Astrocyte (in vitro differentiated cells and primary cell): Measurements from ENCODE around the gene LDLRAD4. TPM values are rescaled to one million over a fixed set of nuclear protein-coding genes. Genes with fewer than 3 reads are reported as not detected.
A peak's percentile ranks its signal among the peaks of the same experiment; 100 is the strongest.

ENCODE experiments used
- DNase-seq: peaks from one replicate; pipeline ENCODE4 v3.0.0-alpha.2; 2010; ENCODE audit warnings: low read depth
- FAIRE-seq: peaks from 2 replicates; lab custom pipeline; 2011; peaks lifted over from hg19 to GRCh38; lab: Jason Lieb, UNC
- H2AFZ ChIP-seq: 2 replicates; pipeline ENCODE4 v1.6.0; 2012; ENCODE audit warnings: low read depth, low read length, inconsistent platforms
- H3K27ac ChIP-seq: 2 replicates; pipeline ENCODE4 v1.5.1; 2011; ENCODE audit warnings: low read depth, low read length, inconsistent platforms
- H3K27me3 ChIP-seq: 2 replicates; pipeline ENCODE4 v1.6.0; 2011; ENCODE audit warnings: low read length, inconsistent platforms; ENCODE audit not compliant: insufficient read depth
- H3K36me3 ChIP-seq: 2 replicates; pipeline ENCODE4 v1.5.1; 2011; ENCODE audit warnings: low read length, inconsistent platforms; ENCODE audit not compliant: insufficient read depth
- H3K4me1 ChIP-seq: 2 replicates; pipeline ENCODE4 v1.5.1; 2011; ENCODE audit warnings: low read length, inconsistent platforms; ENCODE audit not compliant: insufficient read depth
- H3K4me2 ChIP-seq: 2 replicates; pipeline ENCODE4 v1.6.0; 2012; ENCODE audit warnings: low read length, inconsistent platforms
- H3K4me3 ChIP-seq: 2 replicates; pipeline ENCODE4 v1.5.1; 2011; ENCODE audit warnings: low read depth, mild to moderate bottlenecking, low read length, inconsistent platforms; ENCODE audit not compliant: insufficient read depth
- H3K79me2 ChIP-seq: 2 replicates; pipeline ENCODE4 v1.6.0; 2012; ENCODE audit warnings: mild to moderate bottlenecking, low read length, inconsistent platforms; ENCODE audit not compliant: insufficient read depth
- H3K9ac ChIP-seq: 2 replicates; pipeline ENCODE4 v1.6.0; 2012; ENCODE audit warnings: mild to moderate bottlenecking, low read length, inconsistent platforms
- H3K9me3 ChIP-seq: 2 replicates; pipeline ENCODE4 v1.5.1; 2012; ENCODE audit warnings: low read depth, mild to moderate bottlenecking, low read length, inconsistent platforms; ENCODE audit not compliant: insufficient read depth
- H4K20me1 ChIP-seq: 2 replicates; pipeline ENCODE4 v1.6.0; 2012; ENCODE audit warnings: low read length, inconsistent platforms; ENCODE audit not compliant: insufficient read depth
- H3K27ac Mint-ChIP-seq: one replicate; pipeline ENCODE4 v1.8.0; 2021; ENCODE audit warnings: mild to moderate bottlenecking, mixed read lengths; ENCODE audit not compliant: unreplicated experiment
- H3K27me3 Mint-ChIP-seq: one replicate; pipeline ENCODE4 v1.8.0; 2021; ENCODE audit warnings: low read depth, mixed read lengths; ENCODE audit not compliant: unreplicated experiment
- H3K36me3 Mint-ChIP-seq: one replicate; pipeline ENCODE4 v1.8.0; 2021; ENCODE audit warnings: low read depth, mixed read lengths; ENCODE audit not compliant: unreplicated experiment
- H3K4me1 Mint-ChIP-seq: one replicate; pipeline ENCODE4 v1.8.0; 2021; ENCODE audit warnings: low read depth, mixed read lengths; ENCODE audit not compliant: unreplicated experiment
- H3K4me3 Mint-ChIP-seq: one replicate; pipeline ENCODE4 v1.8.0; 2021; ENCODE audit warnings: mild to moderate bottlenecking, moderate library complexity, mixed read lengths; ENCODE audit not compliant: unreplicated experiment
- H3K9me3 Mint-ChIP-seq: one replicate; pipeline ENCODE4 v1.8.0; 2021; ENCODE audit warnings: mild to moderate bottlenecking, mixed read lengths; ENCODE audit not compliant: unreplicated experiment
- EZH2 ChIP-seq: IDR thresholded peaks from 2 replicates; pipeline ENCODE4 v1.6.1; 2012; ENCODE audit warnings: mild to moderate bottlenecking, low read length, inconsistent platforms; ENCODE audit not compliant: insufficient read depth
- total RNA-seq: library from RNA; stranded (reverse); gene quantifications from 2 replicates; pipeline ENCODE4 v1.2.1, GENCODE V29; 2021
- TF ChIP-seq, protein P1 (sequence below): IDR thresholded peaks from 2 replicates; pipeline ENCODE4 v1.5.1; 2011; ENCODE audit warnings: low read depth, mild to moderate bottlenecking, inconsistent platforms, low read length, moderate library complexity; ENCODE audit not compliant: insufficient read depth

Gene LDLRAD4
- total RNA-seq, 1 donor from 2014 or later: 26.0 TPM

- Mint-ChIP-seq H3K4me3 (no peak overlapping the region), H3K27ac (peak overlapping the region; percentile 8), H3K9me3 (no peaks in the 10 kb centered on the region), H3K4me1 (peaks cover 61% of the 10 kb centered on the region), H3K36me3 (no peaks in the 10 kb centered on the region), H3K27me3 (no peaks in the 10 kb centered on the region)
- Histone ChIP-seq H3K9ac (no peak overlapping the region), H3K4me3 (no peak overlapping the region), H3K4me1 (no peaks in the 10 kb centered on the region), H3K27me3 (peaks cover 4% of the 10 kb centered on the region), H3K36me3 (no peaks in the 10 kb centered on the region), H3K4me2 (no peak overlapping the region), H3K9me3 (no peaks in the 10 kb centered on the region), H2AFZ (no peak overlapping the region), H4K20me1 (no peaks in the 10 kb centered on the region), H3K79me2 (no peaks in the 10 kb centered on the region), H3K27ac (no peak overlapping the region)
- DNase-seq (no peak), FAIRE-seq (no peak)
- TF ChIP-seq, protein P1, sequence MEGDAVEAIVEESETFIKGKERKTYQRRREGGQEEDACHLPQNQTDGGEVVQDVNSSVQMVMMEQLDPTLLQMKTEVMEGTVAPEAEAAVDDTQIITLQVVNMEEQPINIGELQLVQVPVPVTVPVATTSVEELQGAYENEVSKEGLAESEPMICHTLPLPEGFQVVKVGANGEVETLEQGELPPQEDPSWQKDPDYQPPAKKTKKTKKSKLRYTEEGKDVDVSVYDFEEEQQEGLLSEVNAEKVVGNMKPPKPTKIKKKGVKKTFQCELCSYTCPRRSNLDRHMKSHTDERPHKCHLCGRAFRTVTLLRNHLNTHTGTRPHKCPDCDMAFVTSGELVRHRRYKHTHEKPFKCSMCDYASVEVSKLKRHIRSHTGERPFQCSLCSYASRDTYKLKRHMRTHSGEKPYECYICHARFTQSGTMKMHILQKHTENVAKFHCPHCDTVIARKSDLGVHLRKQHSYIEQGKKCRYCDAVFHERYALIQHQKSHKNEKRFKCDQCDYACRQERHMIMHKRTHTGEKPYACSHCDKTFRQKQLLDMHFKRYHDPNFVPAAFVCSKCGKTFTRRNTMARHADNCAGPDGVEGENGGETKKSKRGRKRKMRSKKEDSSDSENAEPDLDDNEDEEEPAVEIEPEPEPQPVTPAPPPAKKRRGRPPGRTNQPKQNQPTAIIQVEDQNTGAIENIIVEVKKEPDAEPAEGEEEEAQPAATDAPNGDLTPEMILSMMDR: no peak
- no peak for TF ChIP-seq EZH2
Measured at GRCh38 chr18:13573750-13574149, 355.2 kb downstream of the LDLRAD4 start.

DNA sequence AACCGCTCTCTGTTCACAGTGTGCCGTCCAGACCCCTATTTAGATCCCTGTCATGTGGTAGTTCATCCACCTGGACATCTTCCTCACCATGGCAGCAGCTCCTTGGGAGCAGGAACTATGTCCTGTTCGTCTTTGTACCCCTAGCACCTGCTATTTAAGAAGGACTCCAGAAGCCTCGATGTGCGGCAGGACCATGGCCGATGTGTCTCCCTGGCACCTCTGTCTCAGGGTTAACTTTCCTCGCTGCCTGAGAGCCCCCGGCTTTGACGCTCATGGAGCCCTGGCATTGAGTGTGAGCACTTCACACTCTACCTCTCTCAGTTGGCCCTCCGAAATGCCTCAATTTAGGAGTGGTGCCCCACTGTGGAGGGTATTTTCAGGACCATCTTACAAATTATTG is 355.8 kb downstream of the LDLRAD4 start:
- FAIRE-seq (no peak), DNase-seq (no peak)
- Histone ChIP-seq H3K27ac (no peak overlapping the region), H3K79me2 (no peaks in the 10 kb centered on the region), H3K4me3 (no peak overlapping the region), H3K36me3 (no peaks in the 10 kb centered on the region), H3K4me2 (no peak overlapping the region), H3K9ac (no peak overlapping the region), H3K4me1 (no peaks in the 10 kb centered on the region), H3K27me3 (peaks cover 4% of the 10 kb centered on the region), H3K9me3 (no peaks in the 10 kb centered on the region), H2AFZ (no peak overlapping the region), H4K20me1 (no peaks in the 10 kb centered on the region)
- H3K27me3 Mint-ChIP-seq: no peaks in the 10 kb centered on the region
- H3K36me3 Mint-ChIP-seq: no peaks in the 10 kb centered on the region
- H3K4me1 Mint-ChIP-seq: peaks cover 55% of the 10 kb centered on the region
- H3K4me3 Mint-ChIP-seq: no peak overlapping the region
- no peaks in the 10 kb centered on the region for H3K9me3 Mint-ChIP-seq
- no peak overlapping the region for H3K27ac Mint-ChIP-seq
- TF ChIP-seq, protein P1: no peak
- no peak for TF ChIP-seq EZH2

- no peak for DNase-seq
- H3K36me3 ChIP-seq: no peaks in the 10 kb centered on the region
- no peak overlapping the region for H3K9ac ChIP-seq
- H3K36me3 Mint-ChIP-seq: no peaks in the 10 kb centered on the region
- H3K9me3 ChIP-seq: no peaks in the 10 kb centered on the region
- no peak overlapping the region for H3K27ac ChIP-seq
- no peaks in the 10 kb centered on the region for H4K20me1 ChIP-seq
- H3K9me3 Mint-ChIP-seq: no peaks in the 10 kb centered on the region
- H3K4me3 Mint-ChIP-seq: no peak overlapping the region
- H3K27ac Mint-ChIP-seq: no peak overlapping the region
- no peaks in the 10 kb centered on the region for H3K79me2 ChIP-seq
- H3K27me3 ChIP-seq: peaks cover 4% of the 10 kb centered on the region
- H3K4me2 ChIP-seq: no peak overlapping the region
- H3K4me3 ChIP-seq: no peak overlapping the region
- no peaks in the 10 kb centered on the region for H3K4me1 ChIP-seq
- TF ChIP-seq EZH2: no peak
- TF ChIP-seq, protein P1: no peak
- no peak for FAIRE-seq
- no peaks in the 10 kb centered on the region for H3K27me3 Mint-ChIP-seq
- peaks cover 54% of the 10 kb centered on the region for H3K4me1 Mint-ChIP-seq
- no peak overlapping the region for H2AFZ ChIP-seq
Measured at GRCh38 chr18:13574761-13575160, 356.2 kb downstream of the LDLRAD4 start.
